SK-N-SH treated with all-trans-retinoic acid at 6 μM for 48 hours (cell line): ENCODE measurements around the gene IMPA2.
A peak's percentile ranks its signal among the peaks of the same experiment; 100 is the strongest.

Experiments
- ATAC-seq: fragments of 200-7000 bp; cut with Tn5 transposase; 3 replicates; pipeline ENCODE4 v1.9.1; 2020; ENCODE audit warnings: mild to moderate bottlenecking, moderate library complexity
- ARNTL ChIP-seq: fragments of 450-650 bp; formaldehyde crosslinking; IDR thresholded peaks from 2 replicates; pipeline ENCODE4 v1.5.0; 2020; ENCODE audit warnings: low read depth, mild to moderate bottlenecking, moderate library complexity, borderline replicate concordance
- BACH2 ChIP-seq: fragments of 250-450 bp; sonication (Bioruptor Pico); IDR thresholded peaks from 2 replicates; pipeline ENCODE4 v1.9.0; 2021; ENCODE audit warnings: mild to moderate bottlenecking, borderline replicate concordance
- CSDC2 ChIP-seq: fragments of 250-450 bp; sonication (Bioruptor Pico); IDR thresholded peaks from 2 replicates; pipeline ENCODE4 v1.5.0; 2020; ENCODE audit warnings: mild to moderate bottlenecking, moderate library complexity
- ESRRG ChIP-seq: fragments of 250-450 bp; sonication (Bioruptor Pico); IDR thresholded peaks from 2 replicates; pipeline ENCODE4 v1.6.1; 2021; ENCODE audit warnings: mild to moderate bottlenecking
- GLIS3 ChIP-seq: fragments of 250-450 bp; sonication (Bioruptor Pico); IDR thresholded peaks from 2 replicates; pipeline ENCODE4 v1.5.0; 2020; ENCODE audit warnings: mild to moderate bottlenecking, moderate library complexity
- ISL1 ChIP-seq: fragments of 250-450 bp; sonication (Bioruptor Pico); IDR thresholded peaks from 2 replicates; pipeline ENCODE4 v2.1.2; 2022; ENCODE audit warnings: mild to moderate bottlenecking, moderate library complexity
- OSR1 ChIP-seq: fragments of 250-450 bp; sonication (Bioruptor Pico); IDR thresholded peaks from 2 replicates; pipeline ENCODE4 v1.8.0; 2022; ENCODE audit warnings: moderate library complexity, mild to moderate bottlenecking, inconsistent platforms
- RARB ChIP-seq: fragments of 250-450 bp; sonication (Bioruptor Pico); IDR thresholded peaks from 2 replicates; pipeline ENCODE4 v1.8.0; 2021; ENCODE audit warnings: mild to moderate bottlenecking, moderate library complexity
- SNAI2 ChIP-seq: fragments of 250-450 bp; sonication (Bioruptor Pico); IDR thresholded peaks from 2 replicates; pipeline ENCODE4 v1.5.0; 2020; ENCODE audit warnings: mild to moderate bottlenecking, moderate library complexity
- TCF4 ChIP-seq: fragments of 250-450 bp; sonication (Bioruptor Pico); IDR thresholded peaks from 2 replicates; pipeline ENCODE4 v1.8.0; 2021; ENCODE audit warnings: mild to moderate bottlenecking, moderate library complexity, borderline replicate concordance
- TOX ChIP-seq: fragments of 250-450 bp; sonication (Bioruptor Pico); IDR thresholded peaks from 2 replicates; pipeline ENCODE4 v1.8.0; 2021; ENCODE audit warnings: mild to moderate bottlenecking, moderate library complexity, borderline replicate concordance
- ZC3H10 ChIP-seq: fragments of 250-450 bp; sonication (Bioruptor Pico); IDR thresholded peaks from 2 replicates; pipeline ENCODE4 v1.5.1; 2021; ENCODE audit warnings: mild to moderate bottlenecking, moderate library complexity
- ZFP3 ChIP-seq: fragments of 250-450 bp; sonication (Bioruptor Pico); IDR thresholded peaks from 2 replicates; pipeline ENCODE4 v1.5.0; 2020; ENCODE audit warnings: mild to moderate bottlenecking, moderate library complexity
- ZFP30 ChIP-seq: fragments of 450-650 bp; formaldehyde crosslinking; IDR thresholded peaks from 2 replicates; pipeline ENCODE4 v1.5.0; 2022; ENCODE audit warnings: mild to moderate bottlenecking, moderate library complexity
- ZNF565 ChIP-seq: fragments of 450-650 bp; formaldehyde crosslinking; conservative IDR thresholded peaks from 2 replicates; pipeline ENCODE4 v1.5.0; 2020; ENCODE audit warnings: low read depth, mild to moderate bottlenecking, moderate library complexity
- ZNF70 ChIP-seq: fragments of 450-650 bp; formaldehyde crosslinking; IDR thresholded peaks from 2 replicates; pipeline ENCODE4 v1.5.0; 2020; ENCODE audit warnings: mild to moderate bottlenecking, moderate library complexity
- ZNF8 ChIP-seq: fragments of 450-650 bp; formaldehyde crosslinking; IDR thresholded peaks from 2 replicates; pipeline ENCODE4 v1.5.0; 2020; ENCODE audit warnings: mild to moderate bottlenecking, moderate library complexity
- TF ChIP-seq, protein P1 (sequence below): fragments of 250-450 bp; sonication (Bioruptor Pico); IDR thresholded peaks from 2 replicates; pipeline ENCODE4 v1.8.0; 2021; ENCODE audit warnings: low read depth, mild to moderate bottlenecking, moderate library complexity, borderline replicate concordance
- TF ChIP-seq, protein P2 (sequence below): fragments of 250-450 bp; sonication (Bioruptor Pico); IDR thresholded peaks from 2 replicates; pipeline ENCODE4 v1.5.1; 2020; ENCODE audit warnings: low read depth, mild to moderate bottlenecking, moderate library complexity
- TF ChIP-seq, protein P3 (sequence below): fragments of 250-450 bp; sonication (Bioruptor Pico); IDR thresholded peaks from 2 replicates; pipeline ENCODE4 v1.5.0; 2020; ENCODE audit warnings: mild to moderate bottlenecking, moderate library complexity
- TF ChIP-seq, protein P4 (sequence below): fragments of 250-450 bp; sonication (Bioruptor Pico); IDR thresholded peaks from 2 replicates; pipeline ENCODE4 v1.8.0; 2020; ENCODE audit warnings: mild to moderate bottlenecking, moderate library complexity, borderline replicate concordance
- TF ChIP-seq, protein P5 (sequence below): fragments of 250-450 bp; sonication (Bioruptor Pico); IDR thresholded peaks from 2 replicates; pipeline ENCODE4 v1.5.1; 2021; ENCODE audit warnings: mild to moderate bottlenecking, moderate library complexity

The IMPA2 gene

DNA sequence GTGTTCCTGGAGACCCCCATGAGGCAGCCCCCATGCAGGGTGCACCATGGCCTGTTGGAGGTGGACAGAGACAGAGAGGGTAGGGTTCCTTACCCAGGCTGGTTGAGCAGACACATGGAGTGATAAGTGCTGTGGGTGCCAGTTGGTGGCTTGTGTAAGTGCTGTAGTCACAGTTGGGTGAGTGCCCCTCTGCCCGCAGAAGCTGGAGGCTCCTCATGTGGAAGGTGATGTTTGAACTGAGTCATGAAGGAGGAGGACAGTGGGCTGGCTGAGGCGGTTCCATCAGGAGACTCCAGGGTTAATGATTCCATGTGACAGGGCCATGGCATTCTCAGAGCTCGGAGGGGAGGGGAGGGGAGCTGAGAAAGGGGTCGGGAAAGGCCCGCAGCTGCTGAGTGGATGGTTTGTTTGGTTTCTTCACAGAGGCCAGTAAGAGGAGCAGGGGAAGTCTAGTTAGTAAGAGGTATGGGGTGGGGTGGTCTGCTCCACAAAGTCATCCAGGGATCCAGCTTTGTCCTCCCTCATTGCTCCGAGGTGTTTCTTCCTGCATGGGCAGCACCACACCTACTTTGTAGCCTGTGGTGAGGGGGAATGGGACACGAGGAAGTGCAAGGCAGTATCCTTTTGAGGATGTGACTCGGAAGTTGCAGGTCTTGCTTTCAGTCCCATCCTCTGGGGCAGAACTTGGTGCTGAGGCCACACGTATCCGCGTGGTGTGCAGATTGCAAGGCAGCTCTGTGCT, 13.6 kb downstream of the IMPA2 start:
- TF ChIP-seq ESRRG (no peak), TOX (CRISPR knock-in tag) (no peak), TCF4 (CRISPR knock-in tag) (no peak), ARNTL (no peak), RARB (CRISPR knock-in tag) (no peak), BACH2 (CRISPR knock-in tag) (no peak), ISL1 (CRISPR knock-in tag) (no peak), ZFP3 (CRISPR knock-in tag) (no peak), OSR1 (CRISPR knock-in tag) (no peak), ZFP30 (CRISPR knock-in tag) (no peak), SNAI2 (no peak), GLIS3 (no peak), ZNF565 (CRISPR knock-in tag) (no peak)
- TF ChIP-seq, protein P1, sequence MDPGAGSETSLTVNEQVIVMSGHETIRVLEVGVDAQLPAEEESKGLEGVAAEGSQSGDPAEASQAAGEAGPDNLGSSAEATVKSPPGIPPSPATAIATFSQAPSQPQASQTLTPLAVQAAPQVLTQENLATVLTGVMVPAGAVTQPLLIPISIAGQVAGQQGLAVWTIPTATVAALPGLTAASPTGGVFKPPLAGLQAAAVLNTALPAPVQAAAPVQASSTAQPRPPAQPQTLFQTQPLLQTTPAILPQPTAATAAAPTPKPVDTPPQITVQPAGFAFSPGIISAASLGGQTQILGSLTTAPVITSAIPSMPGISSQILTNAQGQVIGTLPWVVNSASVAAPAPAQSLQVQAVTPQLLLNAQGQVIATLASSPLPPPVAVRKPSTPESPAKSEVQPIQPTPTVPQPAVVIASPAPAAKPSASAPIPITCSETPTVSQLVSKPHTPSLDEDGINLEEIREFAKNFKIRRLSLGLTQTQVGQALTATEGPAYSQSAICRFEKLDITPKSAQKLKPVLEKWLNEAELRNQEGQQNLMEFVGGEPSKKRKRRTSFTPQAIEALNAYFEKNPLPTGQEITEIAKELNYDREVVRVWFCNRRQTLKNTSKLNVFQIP (CRISPR knock-in tag) = no peak
- TF ChIP-seq, protein P2, sequence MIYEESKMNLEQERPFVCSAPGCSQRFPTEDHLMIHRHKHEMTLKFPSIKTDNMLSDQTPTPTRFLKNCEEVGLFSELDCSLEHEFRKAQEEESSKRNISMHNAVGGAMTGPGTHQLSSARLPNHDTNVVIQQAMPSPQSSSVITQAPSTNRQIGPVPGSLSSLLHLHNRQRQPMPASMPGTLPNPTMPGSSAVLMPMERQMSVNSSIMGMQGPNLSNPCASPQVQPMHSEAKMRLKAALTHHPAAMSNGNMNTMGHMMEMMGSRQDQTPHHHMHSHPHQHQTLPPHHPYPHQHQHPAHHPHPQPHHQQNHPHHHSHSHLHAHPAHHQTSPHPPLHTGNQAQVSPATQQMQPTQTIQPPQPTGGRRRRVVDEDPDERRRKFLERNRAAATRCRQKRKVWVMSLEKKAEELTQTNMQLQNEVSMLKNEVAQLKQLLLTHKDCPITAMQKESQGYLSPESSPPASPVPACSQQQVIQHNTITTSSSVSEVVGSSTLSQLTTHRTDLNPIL (CRISPR knock-in tag) = no peak
- TF ChIP-seq, protein P3, sequence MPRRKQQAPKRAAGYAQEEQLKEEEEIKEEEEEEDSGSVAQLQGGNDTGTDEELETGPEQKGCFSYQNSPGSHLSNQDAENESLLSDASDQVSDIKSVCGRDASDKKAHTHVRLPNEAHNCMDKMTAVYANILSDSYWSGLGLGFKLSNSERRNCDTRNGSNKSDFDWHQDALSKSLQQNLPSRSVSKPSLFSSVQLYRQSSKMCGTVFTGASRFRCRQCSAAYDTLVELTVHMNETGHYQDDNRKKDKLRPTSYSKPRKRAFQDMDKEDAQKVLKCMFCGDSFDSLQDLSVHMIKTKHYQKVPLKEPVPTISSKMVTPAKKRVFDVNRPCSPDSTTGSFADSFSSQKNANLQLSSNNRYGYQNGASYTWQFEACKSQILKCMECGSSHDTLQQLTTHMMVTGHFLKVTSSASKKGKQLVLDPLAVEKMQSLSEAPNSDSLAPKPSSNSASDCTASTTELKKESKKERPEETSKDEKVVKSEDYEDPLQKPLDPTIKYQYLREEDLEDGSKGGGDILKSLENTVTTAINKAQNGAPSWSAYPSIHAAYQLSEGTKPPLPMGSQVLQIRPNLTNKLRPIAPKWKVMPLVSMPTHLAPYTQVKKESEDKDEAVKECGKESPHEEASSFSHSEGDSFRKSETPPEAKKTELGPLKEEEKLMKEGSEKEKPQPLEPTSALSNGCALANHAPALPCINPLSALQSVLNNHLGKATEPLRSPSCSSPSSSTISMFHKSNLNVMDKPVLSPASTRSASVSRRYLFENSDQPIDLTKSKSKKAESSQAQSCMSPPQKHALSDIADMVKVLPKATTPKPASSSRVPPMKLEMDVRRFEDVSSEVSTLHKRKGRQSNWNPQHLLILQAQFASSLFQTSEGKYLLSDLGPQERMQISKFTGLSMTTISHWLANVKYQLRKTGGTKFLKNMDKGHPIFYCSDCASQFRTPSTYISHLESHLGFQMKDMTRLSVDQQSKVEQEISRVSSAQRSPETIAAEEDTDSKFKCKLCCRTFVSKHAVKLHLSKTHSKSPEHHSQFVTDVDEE (CRISPR knock-in tag) = no peak
- TF ChIP-seq, protein P4, sequence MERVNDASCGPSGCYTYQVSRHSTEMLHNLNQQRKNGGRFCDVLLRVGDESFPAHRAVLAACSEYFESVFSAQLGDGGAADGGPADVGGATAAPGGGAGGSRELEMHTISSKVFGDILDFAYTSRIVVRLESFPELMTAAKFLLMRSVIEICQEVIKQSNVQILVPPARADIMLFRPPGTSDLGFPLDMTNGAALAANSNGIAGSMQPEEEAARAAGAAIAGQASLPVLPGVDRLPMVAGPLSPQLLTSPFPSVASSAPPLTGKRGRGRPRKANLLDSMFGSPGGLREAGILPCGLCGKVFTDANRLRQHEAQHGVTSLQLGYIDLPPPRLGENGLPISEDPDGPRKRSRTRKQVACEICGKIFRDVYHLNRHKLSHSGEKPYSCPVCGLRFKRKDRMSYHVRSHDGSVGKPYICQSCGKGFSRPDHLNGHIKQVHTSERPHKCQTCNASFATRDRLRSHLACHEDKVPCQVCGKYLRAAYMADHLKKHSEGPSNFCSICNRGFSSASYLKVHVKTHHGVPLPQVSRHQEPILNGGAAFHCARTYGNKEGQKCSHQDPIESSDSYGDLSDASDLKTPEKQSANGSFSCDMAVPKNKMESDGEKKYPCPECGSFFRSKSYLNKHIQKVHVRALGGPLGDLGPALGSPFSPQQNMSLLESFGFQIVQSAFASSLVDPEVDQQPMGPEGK = no peak
- ATAC-seq = peak; percentile 17; the same call in 2 of the 3 replicates

DNA sequence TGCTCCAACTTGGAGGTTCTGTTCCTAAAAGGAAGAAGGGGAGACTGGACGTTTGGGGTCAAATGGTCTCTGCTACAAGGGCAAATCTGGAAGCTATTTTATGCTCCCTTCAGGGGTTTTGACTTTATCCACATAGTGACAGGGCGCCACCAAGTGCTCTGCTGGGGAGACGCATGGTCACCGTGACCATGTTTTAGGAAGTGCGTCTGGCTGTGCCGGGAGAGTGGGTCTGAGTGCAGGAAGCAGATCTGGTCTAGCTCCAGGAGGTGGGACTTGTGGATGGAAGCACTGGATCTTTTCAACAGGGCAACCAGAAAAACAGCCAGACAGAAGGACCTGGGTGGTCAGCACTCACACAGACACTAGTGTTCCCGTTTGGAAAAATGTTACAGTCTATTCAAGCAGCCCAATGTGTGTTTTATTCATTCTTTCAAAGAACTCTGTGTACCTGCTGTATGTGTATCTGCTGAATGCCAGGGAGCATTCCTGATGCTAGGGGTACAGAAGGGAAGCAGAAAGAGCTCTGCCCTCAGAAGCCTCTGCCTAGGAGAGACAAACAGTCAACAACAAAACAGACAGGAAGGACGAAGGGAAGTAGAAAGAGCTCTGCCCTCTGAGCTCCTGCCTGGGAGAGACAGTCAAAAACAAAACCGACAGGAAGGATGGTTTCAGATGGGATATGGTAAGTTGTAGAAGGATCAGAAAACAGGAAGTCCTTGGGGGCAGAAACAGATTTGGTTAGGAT, 14.3 kb downstream of the IMPA2 start:
- TF ChIP-seq TCF4 (CRISPR knock-in tag) (no peak), TOX (CRISPR knock-in tag) (no peak), ZFP3 (CRISPR knock-in tag) (no peak), ZC3H10 (CRISPR knock-in tag) (no peak), GLIS3 (no peak), RARB (CRISPR knock-in tag) (no peak)
- TF ChIP-seq, protein P5, sequence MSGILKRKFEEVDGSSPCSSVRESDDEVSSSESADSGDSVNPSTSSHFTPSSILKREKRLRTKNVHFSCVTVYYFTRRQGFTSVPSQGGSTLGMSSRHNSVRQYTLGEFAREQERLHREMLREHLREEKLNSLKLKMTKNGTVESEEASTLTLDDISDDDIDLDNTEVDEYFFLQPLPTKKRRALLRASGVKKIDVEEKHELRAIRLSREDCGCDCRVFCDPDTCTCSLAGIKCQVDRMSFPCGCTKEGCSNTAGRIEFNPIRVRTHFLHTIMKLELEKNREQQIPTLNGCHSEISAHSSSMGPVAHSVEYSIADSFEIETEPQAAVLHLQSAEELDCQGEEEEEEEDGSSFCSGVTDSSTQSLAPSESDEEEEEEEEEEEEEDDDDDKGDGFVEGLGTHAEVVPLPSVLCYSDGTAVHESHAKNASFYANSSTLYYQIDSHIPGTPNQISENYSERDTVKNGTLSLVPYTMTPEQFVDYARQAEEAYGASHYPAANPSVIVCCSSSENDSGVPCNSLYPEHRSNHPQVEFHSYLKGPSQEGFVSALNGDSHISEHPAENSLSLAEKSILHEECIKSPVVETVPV (CRISPR knock-in tag) = no peak
- peak; percentile 88 for ATAC-seq

DNA sequence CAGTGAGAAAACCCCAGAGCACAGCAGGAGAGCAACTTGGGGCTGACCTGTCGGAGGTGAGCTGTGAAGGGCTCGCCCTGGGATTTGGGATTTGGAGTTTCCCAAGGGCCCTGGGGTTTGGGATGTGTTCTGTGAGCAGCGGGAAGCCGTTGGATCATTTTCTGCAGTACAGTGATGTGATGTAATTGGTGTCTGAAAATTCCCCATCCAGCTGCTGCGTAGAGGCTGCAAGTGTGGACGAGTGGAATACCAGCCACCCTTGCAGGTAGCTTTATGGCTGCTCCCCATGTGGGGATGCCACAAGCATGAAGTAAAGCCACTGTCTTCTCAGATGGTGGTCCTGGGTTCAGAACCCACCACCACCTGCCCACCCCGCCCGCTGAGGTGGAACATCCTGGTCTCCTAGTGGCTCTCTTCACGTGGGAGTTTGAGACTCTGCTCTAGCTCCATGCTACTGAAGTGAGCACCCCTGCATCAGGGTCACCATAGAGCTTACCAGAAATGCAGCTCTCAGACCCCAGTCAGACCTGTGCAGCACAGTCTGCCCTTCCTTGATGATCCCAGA, 15.0 kb downstream of the IMPA2 start:
- ATAC-seq = no peak
- TF ChIP-seq, protein P5 (CRISPR knock-in tag) = no peak
- TF ChIP-seq, protein P3 (CRISPR knock-in tag) = no peak
- no peak for TF ChIP-seq ZFP30 (CRISPR knock-in tag)
- TF ChIP-seq ISL1 (CRISPR knock-in tag) = no peak
- no peak for TF ChIP-seq CSDC2
- TF ChIP-seq ZNF8 = no peak
- no peak for TF ChIP-seq GLIS3
- TF ChIP-seq ZC3H10 (CRISPR knock-in tag) = no peak
- no peak for TF ChIP-seq TCF4 (CRISPR knock-in tag)
- TF ChIP-seq TOX (CRISPR knock-in tag) = no peak
- TF ChIP-seq ZNF70 = no peak
- no peak for TF ChIP-seq RARB (CRISPR knock-in tag)
